Measurements from ENCODE around the gene UBE2E2. TPM values are rescaled to one million over a fixed set of nuclear protein-coding genes. Genes with fewer than 3 reads are reported as not detected.

UBE2E2 gene
- total RNA-seq, 1 donor from 2014 or later = 58.1 TPM

- DNase-seq (ENCODE audit: low read depth) = no peak
These were observed 305.3 kb downstream of the UBE2E2 start for GRCh38 chr3:23508464-23508863.

- no peak for DNase-seq (ENCODE audit: low read depth)
These were observed 315.3 kb downstream of the UBE2E2 start for GRCh38 chr3:23518441-23518840.

- DNase-seq (ENCODE audit: low read depth) = no peak
These were observed 316.4 kb downstream of the UBE2E2 start for GRCh38 chr3:23519314-23520208.

- DNase-seq (ENCODE audit: low read depth) = no peak
These were observed 324.2 kb downstream of the UBE2E2 start for GRCh38 chr3:23527326-23527725.

GRCh38 chr3:23533596-23533995 is 330.5 kb downstream of the UBE2E2 start:
- DNase-seq (ENCODE audit: low read depth) = no peak

GRCh38 chr3:23533996-23534395 is 330.9 kb downstream of the UBE2E2 start:
- no peak for DNase-seq (ENCODE audit: low read depth)

GRCh38 chr3:23537101-23537551 is 334.0 kb downstream of the UBE2E2 start:
- no peak for DNase-seq (ENCODE audit: low read depth)

GRCh38 chr3:23539185-23539584 is 336.1 kb downstream of the UBE2E2 start:
- no peak for DNase-seq (ENCODE audit: low read depth)

GRCh38 chr3:23540600-23540999 is 337.5 kb downstream of the UBE2E2 start:
- DNase-seq (ENCODE audit: low read depth) = no peak

GRCh38 chr3:23542079-23542478 is 339.0 kb downstream of the UBE2E2 start:
- DNase-seq (ENCODE audit: low read depth) = no peak

GRCh38 chr3:23546181-23546580 is 343.1 kb downstream of the UBE2E2 start:
- DNase-seq (ENCODE audit: low read depth) = no peak

- no peak for DNase-seq (ENCODE audit: low read depth)
These were observed 345.0 kb downstream of the UBE2E2 start for GRCh38 chr3:23547905-23548650.

- DNase-seq (ENCODE audit: low read depth) = no peak
These were observed 345.6 kb downstream of the UBE2E2 start for GRCh38 chr3:23548706-23549105.

- no peak for DNase-seq (ENCODE audit: low read depth)
These were observed 346.2 kb downstream of the UBE2E2 start for GRCh38 chr3:23549148-23549910.

GRCh38 chr3:23550402-23550801 is 347.3 kb downstream of the UBE2E2 start:
- no peak for DNase-seq (ENCODE audit: low read depth)

- no peak for DNase-seq (ENCODE audit: low read depth)
These were observed 349.4 kb downstream of the UBE2E2 start for GRCh38 chr3:23552506-23552905.

- no peak for DNase-seq (ENCODE audit: low read depth)
These were observed 350.2 kb downstream of the UBE2E2 start for GRCh38 chr3:23553353-23553752.

GRCh38 chr3:23565041-23565775 is 362.1 kb downstream of the UBE2E2 start:
- DNase-seq (ENCODE audit: low read depth) = no peak

GRCh38 chr3:23566499-23566898 is 363.4 kb downstream of the UBE2E2 start:
- no peak for DNase-seq (ENCODE audit: low read depth)

GRCh38 chr3:23567917-23568316 is 364.8 kb downstream of the UBE2E2 start:
- peak; percentile 99 for DNase-seq (ENCODE audit: low read depth)

- no peak for DNase-seq (ENCODE audit: low read depth)
These were observed 370.7 kb downstream of the UBE2E2 start for GRCh38 chr3:23573827-23574226.

Measured in myocyte (in vitro differentiated cells).